HG03175 (cell line): Measurements from ENCODE around the gene SPOCD1.
A peak's percentile ranks its signal among the peaks of the same experiment; 100 is the strongest.

Experiments used
- ATAC-seq: cut with Tn5 transposase; IDR thresholded peaks from one replicate; pipeline ENCODE4 v1.9.1; 2021; ENCODE audit warnings: mild to moderate bottlenecking, moderate library complexity; ENCODE audit not compliant: unreplicated experiment

Gene SPOCD1

DNA sequence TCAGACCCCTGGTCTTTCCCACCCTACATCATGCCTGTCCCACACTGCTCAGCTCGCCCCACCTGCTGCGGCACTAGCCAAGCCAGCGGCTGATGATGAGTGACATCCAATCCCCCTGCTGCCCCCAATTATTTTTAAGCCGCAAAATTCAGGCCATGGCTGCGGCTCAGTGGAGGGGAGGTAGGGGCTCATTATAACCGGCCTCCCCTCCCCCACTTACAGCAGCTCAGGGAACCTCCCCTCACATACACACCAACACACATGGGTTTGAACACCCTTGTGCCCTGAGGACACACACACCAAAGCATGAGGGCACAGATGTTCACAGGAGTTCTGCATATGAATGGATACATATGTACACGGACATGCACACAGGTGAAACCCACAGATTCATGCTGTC lies 57.0 kb downstream of the SPOCD1 start:
- ATAC-seq, result no peak

- ATAC-seq, result no peak
Measured at GRCh38 chr1:31757989-31758388, 57.8 kb downstream of the SPOCD1 start.

GRCh38 chr1:31757204-31757679 lies 58.6 kb downstream of the SPOCD1 start:
- ATAC-seq, result no peak

DNA sequence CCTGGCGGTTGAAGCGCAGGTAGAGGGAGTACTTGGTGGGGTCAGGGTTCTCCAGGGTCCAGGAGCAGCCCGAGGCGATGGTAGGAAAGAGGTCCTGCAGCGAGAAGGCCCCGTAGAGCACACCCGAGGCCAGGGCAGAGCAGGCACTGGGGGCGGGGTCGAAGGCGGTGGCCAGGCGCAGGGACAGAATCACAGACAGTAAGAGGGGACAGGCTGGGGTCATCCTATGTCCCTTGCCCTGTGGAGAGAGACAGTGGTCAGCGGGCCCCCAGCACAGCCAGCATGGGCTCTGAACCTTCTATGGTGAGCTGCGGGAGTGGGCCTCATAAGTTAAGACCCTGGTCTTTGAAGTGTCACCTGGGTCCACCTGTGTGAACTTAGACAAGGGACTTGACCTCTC lies 59.2 kb downstream of the SPOCD1 start:
- no peak for ATAC-seq

GRCh38 chr1:31755850-31756492 lies 59.9 kb downstream of the SPOCD1 start:
- no peak for ATAC-seq

DNA sequence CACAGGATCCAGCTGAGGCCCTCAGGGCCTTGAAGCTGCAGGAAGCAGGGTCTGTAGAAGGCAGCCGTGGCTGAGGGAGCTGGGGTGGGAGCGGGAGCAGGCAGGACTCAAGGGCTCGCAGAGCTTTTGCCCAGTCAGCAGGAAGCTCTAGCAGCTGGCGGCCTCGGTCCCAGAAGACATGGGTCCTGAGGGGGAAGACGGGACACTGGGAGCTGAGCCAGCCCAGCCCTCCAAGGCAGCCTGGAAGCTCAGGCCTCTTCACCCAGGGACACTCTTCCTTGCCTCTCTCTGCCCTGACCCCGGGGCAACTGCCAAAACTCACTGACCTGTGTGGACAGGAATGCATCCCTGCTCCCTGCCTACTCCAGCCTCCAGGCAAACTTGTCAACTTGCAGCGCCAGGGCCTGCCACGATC lies 60.6 kb downstream of the SPOCD1 start:
- ATAC-seq, result no peak

DNA sequence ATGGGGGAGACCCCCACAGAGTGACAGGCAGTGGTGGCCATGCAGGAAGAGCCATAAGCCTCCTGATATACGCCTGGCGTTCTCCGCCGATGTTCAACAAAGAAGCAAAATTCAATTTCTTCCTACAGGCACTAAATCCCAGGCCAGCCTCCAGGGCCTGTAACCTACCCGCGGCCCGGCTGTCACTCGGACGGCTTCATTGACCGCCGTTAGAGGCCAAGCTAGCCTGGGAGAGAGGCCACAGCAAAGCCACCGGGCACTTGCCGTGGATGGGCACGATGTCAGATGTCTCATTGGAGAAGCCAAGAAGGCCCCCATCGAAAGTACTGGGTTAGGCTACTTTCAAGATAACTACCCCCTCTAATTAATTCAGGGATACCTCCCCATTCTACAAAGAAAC lies 61.4 kb downstream of the SPOCD1 start:
- no peak for ATAC-seq

DNA sequence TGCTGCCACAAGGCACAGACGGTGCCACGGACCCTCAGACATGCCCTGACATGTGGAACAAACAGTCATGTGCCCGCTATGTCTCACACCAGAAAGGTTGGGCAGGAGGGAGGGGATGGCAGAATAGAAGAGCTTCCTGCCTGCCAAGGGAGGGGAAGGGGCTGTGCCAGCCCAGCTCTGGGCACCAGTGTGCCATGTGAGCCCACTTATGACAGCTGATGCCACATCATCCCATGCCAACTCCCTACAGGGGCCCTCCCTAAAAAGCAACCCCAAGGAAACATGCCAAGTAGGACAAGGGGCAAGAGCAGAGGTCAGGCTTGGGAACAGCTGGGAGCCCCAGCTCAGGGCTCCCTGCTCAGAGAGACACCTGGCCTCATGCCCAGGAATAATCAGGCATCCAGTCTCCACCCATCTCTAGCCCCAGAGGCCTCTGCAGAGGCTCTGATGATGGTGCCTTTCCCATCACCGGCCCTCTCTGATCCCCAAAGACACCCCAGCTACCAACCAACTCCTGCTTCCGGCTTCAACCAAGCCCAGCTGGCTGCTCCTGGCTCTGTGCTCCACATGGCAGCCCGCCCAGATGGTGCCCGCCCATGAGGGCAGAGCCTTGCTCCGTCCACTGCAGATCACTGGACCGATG lies 62.0 kb downstream of the SPOCD1 start:
- ATAC-seq, result no peak

DNA sequence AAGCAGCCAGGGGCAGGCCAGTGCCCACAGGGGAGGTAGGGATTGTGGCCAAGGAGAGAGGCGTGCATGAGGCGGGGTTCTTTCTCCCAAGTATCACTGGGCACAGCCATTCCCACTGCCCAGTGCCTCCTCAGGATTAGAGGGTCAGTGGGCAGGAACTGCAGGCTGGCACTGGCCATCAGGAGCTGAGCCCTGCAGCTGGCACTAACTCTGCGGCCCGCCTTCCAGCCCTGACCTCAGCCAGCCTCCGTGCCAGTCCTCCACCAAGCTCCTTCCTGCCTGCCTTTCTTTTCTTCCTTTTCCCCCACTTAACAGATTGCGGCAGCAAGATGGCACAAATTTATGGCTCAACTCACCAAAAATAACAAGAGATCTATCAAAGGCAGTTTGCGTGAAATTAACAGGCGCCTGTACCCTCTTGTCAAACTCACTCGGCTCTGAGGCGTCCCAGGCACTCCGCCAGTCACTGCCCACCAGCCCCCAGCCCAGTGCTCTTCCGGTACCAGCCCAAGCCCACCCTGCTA lies 62.8 kb downstream of the SPOCD1 start:
- ATAC-seq, result no peak

- ATAC-seq, result no peak
Measured at GRCh38 chr1:31752258-31752657, 63.6 kb downstream of the SPOCD1 start.

DNA sequence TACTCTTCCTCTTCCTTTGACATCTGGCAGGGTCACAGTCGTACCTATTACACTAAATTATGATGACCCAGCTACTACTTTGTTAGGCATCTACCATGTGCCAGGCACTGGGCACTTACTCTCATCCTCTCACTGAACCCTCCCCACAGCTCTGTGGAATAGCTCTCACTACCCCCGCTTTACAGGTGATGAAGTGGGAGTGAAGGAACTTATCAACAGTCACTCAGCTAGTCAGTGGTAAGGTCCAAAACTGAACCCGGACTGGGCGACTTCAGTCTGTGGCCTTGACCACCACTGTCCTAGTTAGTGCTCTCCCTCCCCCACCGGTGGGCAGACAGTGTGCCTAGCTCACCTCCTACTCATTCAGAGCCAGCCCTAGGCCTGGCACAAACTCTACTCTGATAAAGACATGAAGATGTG lies 64.0 kb downstream of the SPOCD1 start:
- no peak for ATAC-seq

- no peak for ATAC-seq
Measured at GRCh38 chr1:31750858-31751510, 64.8 kb downstream of the SPOCD1 start.

DNA sequence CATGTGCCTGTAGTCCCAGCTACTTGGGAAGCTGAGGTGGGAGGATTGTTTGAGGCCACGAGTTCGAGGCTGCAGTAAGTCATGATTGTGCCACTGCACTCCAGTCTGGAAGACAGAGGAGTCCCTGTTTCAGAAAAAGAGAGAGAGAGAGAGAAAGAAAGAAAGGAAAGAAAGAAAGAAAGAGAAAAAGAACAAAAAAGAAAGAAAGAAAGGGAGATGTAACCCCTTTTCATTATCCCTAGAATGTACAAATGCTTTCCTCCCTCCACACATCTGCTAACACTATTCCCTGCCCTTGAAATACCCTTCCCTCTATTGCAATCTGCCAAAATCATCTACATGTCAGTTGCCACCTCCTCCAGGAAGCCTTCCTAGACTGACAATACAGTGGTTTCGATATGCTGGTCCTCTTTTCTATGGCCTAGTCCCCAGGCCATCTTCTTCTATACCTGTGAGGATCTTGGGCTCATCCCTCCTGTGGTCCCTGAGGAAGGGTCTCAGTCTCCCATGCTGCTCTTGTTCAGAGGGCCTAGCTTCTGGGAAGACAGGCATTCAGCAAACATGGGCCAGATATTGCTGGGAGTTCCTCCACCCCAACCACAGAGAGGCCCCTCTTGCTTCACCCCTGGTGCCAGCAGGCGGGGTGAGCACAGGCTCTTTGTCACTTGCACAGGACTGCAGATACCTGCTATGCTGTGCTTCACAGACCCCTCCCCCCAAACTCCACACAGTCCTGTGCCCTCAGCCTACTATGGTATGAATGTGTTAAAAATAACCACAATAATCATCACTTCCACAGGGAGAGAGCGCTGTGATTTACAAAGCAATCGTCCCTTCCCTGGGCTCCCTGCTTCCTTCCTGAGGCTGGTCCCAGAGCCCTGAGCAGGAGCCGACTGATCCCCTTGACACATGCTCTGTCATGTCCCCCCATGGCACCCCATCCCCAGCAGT lies 65.8 kb downstream of the SPOCD1 start:
- ATAC-seq, result no peak

DNA sequence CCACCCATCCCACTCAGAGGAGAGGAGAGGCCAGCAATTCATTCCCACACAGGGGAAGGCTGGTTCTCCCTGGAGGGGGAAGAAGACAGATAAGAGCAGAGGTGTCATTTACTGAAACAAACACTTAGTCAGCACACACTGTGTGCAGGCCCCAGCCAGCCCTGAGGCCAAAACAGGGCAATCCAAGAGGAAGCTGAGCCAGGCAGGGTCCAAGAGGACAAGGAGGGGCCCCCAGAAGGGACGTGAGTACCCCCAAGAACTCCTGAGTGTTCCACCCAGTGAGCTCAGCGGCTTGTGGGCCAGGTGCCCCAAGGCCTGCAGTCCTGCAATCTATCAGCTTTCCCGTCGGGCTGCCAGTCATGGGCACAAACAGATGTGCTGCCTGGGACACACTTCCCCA lies 67.5 kb downstream of the SPOCD1 start:
- ATAC-seq, result no peak

- no peak for ATAC-seq
Measured at GRCh38 chr1:31747304-31747703, 68.5 kb downstream of the SPOCD1 start.

GRCh38 chr1:31746687-31747086 lies 69.1 kb downstream of the SPOCD1 start:
- ATAC-seq, result no peak

DNA sequence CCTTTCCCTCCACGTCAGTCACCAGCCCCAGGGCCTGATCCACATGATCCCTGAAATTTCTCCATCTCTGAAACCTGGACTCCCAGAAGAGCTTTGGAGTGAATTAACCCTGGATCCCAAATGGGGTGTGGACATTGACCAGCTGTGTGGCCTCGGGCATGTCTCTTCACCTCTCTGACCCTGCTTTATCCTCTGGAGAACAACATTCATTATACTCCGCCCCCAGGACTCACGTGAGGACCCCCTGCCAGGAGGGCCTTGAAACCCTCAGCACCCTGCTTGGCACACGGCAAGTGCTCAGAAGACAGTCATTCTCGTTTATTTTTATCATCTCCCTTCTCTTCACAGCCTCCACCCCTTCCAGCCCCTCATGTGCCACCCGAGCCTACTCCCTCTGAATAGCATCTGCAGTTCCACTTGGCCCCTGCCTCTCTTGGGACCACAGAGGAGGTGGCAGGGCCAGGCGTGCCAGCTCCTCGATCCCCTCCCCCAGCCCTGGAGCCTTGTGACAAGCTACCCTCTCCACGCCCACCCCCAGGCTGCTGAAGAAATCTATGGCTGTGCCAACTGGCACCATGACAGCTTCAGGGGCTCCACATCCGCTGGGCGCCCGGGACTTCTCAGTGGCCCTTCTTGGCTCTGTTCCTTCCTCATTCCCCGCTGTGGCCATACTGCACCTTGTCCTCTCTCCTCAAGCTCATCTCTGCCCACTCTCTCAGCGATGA lies 69.7 kb downstream of the SPOCD1 start:
- no peak for ATAC-seq

DNA sequence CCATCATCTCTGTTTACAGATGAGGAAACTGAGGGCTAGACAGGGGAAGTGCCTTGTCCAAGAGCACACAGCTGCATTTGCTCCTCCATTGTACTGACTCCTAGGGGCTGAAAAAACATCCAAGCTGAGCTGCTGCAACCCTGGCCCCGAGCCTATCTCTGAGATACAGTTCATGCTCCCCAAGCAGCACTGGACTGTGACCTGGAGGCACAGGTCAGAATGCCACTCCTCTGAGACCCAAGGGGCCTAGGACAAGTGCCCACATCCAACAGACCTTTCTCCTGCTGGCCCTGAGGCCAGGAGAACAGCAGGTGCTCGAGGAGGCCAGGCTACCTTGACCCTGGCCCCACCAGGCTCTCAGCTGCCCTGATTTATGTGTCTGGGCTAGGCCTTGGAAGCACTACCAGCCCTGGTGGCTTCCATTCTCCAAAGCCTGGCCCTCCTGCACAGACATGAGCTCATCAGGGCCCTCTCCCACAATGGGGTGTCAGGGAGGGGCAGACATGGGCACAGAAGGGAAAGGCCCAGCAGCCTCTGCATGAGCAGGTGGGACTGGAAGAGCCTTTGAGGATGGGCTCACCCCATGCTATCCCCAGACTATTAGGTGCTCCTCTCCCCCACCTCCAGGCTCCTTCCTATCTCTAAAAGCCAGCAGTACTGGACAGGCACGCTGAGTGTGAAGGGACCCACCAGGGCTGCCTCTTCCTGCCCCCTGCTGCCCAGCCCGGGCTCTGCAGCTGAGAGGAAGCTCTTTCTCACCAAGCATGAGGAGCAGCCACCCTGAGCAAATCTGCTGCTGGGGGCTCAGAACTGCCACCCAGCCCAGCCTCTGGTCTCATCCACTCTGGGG lies 70.5 kb downstream of the SPOCD1 start:
- ATAC-seq, result no peak

GRCh38 chr1:31744165-31744888 lies 71.5 kb downstream of the SPOCD1 start:
- peak; percentile 80 for ATAC-seq
